GM18870 (cell line): ENCODE data around the gene PLXNC1.

Experiments used
- ATAC-seq: cut with Tn5 transposase; IDR thresholded peaks from one replicate; pipeline ENCODE4 v1.9.1; 2021; ENCODE audit warnings: moderate library complexity; ENCODE audit not compliant: unreplicated experiment

Gene PLXNC1

DNA sequence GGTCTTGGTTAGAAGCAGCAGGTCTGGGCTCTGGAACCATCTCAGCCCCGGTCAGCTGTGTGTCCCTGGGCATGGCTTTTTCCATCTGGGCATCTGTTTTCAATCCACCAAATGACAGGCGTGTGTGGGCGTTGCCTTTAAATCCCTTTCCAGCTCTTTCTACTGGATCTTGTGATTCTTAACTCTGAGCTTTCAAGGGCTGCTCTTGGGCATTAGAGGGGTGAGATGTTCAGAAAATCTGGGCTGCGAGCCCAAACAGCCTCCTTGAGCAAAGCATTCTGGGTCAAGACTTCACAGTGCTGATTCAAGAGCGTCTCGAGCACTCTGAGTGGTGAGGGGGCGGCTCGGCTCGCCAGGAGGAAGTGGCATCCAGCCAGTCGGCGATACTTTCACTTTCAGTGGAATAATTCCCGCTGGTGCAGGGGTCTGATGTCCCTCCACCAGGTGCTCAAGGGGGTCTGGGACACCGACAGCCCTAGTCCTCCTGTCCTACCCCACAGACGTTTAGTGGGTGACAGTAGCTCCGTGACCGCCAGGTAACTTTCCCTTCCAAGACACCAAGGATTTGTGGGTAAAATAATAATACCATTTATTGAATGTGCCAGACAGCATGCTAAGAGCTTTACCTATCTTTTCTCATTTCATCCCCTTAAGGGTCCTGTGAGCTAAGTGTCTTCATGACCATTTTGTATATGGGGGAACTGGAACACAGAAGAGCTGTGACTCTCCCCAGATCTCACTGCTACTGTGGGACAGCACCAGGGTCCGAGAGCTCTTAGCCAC, 114.0 kb downstream of the PLXNC1 start:
- ATAC-seq = peak; percentile 39

GRCh38 chr12:94263011-94263811, 114.8 kb downstream of the PLXNC1 start:
- peak; percentile 37 for ATAC-seq

DNA sequence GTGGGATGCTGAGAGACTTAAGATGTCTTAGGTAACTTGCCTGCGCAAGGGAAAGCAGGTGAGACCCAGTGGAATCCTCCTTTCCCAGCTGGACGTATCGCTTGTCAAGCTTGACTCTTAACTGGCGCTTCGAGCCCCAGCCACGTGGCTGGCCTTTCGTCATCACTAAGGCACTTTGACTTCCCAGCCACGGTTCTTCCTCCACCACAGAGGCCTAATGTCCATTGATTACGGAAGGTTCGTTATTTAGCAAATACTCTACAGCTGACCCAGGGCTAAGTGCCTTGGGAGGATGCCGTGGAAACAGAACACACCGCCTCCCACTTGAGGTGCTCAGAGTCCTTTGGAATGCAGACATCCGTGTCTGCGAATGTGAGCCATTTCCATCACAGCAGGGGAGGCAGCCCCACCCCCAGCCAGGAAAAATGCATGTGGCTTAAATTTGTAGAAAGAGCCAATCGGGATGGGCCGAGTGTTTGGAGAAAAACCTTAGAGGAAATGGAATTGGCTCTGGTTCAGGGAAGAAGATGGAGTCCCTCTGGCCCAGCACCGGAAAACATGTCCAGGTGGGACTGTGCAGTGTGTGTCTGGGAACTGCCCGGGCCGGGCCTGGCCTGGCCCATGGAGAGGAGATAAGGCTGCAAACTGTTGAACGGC, 115.7 kb downstream of the PLXNC1 start:
- ATAC-seq = no peak

DNA sequence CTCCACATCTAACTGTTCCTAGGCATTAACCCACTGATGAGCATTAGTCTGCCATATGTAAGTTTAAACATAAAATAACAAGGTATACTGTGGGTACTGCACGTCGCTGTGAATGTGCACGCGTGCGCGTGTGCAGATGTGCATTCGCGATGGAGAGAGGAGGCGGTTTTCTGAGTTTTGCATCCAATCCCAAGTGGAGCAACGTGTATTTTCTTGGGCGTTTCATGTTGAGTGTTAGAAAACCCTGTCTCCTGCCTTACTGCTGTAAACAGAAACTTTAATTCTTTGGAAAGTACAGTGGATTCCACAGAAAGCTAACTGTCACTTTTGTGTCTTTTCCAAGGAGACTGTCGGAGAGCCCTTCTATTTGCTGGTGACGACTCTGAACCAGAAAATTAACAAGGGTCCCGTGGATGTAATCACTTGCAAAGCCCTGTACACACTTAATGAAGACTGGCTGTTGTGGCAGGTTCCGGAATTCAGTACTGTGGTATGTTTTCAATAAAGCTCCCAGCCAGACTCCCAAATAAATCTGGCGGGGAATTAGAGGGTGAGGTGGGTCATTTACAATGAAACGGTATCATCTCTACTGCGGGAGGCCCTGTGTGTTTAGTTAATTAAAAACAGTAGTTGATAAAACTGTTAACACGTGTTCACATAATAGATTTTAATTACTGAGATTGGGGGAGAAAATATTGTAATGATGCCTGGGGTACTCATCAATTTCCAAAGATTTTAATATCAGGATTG, 116.5 kb downstream of the PLXNC1 start:
- no peak for ATAC-seq

DNA sequence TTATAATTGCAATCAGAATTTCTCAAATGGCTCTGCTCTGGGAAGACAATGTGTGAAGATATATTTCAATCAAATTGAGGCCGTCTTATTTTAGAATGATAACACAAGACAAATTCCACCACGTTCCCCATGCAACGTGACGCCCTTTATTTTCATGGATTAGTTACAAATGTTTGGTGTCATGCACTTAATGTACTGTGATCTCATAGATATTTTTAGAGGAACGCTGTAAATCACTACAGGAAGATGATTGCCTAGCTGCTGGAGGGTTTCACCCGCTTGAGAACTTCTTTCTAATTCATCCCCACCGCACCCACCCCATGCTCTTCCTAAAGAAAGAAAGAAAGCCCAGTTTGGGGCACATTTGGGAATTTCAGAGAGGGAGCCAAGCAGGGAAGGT, 117.2 kb downstream of the PLXNC1 start:
- no peak for ATAC-seq

DNA sequence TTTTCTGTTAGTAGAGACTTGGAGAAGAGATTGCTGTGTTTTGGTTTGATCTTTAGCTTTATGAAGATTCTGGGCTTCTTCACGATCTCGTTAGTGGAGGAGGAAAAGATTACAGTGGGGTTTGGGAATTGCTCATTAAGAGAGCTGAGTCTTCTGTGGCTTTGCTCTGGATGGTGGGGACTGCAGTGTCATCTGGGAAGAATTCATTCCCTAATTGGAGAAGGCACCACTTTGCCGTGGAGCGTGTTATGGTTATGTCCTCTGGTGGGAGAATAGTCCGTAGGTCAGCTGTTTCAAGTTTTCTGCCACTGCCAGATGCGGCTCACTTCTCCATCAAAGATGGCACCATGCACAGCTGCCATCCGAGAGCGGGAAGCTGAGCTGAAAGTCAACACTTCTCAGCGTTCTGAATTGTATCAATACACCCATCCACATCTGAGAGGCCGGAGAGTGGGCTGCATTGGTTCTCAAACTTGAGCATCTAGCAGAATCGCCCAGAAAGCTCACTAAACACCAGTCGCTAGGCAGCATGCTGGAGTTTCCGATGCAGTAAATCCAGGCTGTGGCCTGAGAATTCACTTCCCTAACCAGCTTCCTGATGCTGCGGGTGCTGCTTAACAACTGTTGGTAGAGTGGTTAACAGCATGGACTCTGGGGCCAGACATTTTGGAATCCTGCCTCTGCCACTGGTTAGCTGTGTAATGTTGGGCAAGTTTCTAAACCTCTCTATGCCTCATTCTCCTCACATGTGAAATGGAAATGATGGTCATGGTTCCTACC, 117.8 kb downstream of the PLXNC1 start:
- no peak for ATAC-seq

DNA sequence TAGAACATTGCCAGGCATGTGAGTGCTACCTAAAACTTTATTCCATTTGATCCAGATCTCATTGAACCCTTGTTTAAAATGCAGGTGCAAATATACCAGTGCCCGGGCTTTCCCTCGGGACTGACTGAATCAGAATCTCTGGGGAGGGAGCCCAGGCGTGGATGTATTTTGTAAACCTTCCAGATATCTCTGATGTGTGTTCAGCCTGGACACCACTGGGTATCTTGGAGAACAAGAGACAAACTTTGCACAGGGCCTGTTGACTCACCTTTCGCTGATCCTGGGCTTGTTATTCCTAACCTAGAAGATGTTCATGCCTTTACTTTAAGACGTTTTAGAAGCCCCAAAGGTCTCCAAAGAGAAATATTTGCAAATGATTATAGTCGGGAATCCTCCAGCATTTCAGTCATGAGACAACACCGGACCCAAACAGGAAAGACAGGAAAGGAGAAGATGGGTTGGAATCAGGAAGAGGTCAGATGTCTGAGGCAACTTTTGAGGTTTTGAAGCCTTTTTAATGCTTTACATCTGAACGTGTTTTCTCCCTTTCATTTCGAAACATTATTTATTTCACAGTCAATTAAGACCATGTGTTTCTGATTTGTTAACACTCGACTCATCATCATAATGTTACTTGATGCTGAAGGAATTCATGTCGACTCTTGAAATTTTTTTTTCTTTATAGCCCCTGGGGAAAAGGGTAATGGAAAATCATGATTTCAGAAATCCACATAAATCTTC, 118.6 kb downstream of the PLXNC1 start:
- no peak for ATAC-seq

GRCh38 chr12:94267537-94267872, 119.1 kb downstream of the PLXNC1 start:
- ATAC-seq = no peak

DNA sequence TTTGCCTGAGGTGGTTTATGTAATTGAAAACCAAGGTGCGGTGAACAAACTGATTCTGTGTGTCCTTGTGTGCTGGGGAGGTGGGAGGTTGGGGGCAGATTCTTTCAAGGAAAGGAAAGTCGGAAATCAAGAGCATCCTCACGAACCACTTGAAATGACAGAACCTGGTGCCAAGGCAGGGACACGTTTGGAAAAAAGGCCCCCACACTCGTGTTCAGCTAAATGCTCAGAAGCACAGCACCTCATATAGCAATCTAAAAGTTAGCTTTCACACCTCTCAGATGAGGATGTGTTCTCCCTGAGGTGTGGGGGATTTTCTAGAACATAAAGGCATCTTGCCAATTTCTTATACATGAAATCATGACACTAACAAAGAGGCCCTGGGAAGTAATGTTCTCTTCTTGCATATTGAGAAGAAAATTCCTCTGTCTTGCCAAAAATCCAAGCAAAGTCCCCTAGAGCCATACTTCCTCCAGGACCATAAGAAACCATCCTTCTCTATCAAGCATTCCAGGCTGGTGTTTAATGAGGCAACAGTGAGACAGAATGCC, 119.6 kb downstream of the PLXNC1 start:
- ATAC-seq = no peak

GRCh38 chr12:94269316-94269999, 121.1 kb downstream of the PLXNC1 start:
- peak; percentile 55 for ATAC-seq

DNA sequence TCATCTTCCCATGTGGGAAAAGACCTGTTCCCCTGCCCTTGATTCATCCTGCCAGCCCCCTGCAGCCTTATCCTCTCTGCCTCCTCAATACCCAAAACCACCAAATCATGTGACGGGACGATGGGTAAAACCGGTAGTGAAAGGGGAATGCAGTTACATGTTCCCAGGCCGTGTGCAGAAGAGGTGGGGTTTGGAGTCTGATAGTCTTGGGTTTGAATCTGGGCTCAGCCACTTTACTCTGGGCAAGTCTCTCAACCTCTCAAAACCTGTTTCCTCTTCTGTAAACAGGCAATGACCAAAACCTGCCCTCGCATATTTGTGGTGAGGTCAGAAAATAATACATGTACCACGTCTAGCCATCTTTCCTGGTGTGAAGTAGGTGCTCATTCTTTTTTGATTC, 123.0 kb downstream of the PLXNC1 start:
- ATAC-seq = no peak

DNA sequence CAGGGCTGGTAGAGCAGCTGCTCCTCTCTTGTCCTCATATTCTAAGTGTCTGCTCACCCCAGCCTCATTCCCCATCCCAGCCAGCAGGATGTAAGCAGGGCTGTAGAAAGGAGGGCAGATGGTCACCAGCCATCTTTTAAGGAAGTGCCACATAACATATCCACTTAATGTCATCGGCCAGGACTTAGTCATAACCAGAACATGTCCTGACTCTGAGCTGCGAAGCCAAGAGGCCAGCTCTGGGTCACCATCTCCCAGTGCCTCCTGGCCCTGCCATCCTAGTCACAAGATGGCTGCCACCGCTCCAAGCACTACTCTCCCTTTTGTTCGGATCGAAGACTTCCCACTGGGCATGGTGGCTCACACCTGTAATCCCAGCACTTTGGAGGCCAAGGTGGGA, 123.9 kb downstream of the PLXNC1 start:
- ATAC-seq = no peak

GRCh38 chr12:94273272-94273671, 124.9 kb downstream of the PLXNC1 start:
- no peak for ATAC-seq

GRCh38 chr12:94276725-94277124, 128.3 kb downstream of the PLXNC1 start:
- no peak for ATAC-seq

- ATAC-seq = no peak
Measured at GRCh38 chr12:94277426-94278000, 129.1 kb downstream of the PLXNC1 start.

DNA sequence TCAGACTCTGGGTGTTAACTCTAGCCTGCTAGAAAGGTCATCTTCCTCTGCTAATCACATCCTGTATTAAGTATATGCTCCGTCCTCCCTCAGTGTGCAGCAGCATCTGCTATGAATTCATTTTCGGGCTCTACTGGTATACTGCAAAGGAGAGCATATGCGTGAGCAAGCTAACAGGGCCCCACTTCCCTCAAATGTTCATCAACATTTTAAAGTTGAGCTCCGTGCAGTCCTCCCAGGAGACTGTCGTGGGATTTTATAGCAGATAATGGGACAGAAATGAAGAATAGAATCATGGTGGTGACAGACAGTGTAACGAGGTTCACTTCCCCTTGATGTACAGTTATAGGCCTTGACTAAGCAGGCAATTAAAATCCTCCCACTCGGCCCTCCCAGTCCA, 131.7 kb downstream of the PLXNC1 start:
- ATAC-seq = no peak

DNA sequence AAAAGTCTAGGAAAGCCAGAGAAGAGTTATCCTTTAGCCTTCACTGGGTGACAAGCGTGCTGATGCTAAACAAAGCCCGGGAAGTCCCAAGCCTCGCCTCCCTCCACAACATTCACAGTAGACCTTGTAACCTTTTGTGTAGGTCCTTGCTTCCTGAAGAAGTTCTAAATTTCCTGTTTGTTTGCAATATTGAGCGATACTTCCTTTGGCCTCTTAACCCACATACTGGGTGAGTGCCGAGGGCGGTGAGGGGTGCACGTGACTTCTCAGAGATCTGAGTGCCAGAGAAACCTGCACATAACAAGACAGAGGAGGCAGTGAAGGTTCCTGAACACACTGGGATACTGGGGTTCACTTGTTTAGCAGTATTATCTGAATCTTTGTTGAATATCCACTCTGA, 134.3 kb downstream of the PLXNC1 start:
- no peak for ATAC-seq

DNA sequence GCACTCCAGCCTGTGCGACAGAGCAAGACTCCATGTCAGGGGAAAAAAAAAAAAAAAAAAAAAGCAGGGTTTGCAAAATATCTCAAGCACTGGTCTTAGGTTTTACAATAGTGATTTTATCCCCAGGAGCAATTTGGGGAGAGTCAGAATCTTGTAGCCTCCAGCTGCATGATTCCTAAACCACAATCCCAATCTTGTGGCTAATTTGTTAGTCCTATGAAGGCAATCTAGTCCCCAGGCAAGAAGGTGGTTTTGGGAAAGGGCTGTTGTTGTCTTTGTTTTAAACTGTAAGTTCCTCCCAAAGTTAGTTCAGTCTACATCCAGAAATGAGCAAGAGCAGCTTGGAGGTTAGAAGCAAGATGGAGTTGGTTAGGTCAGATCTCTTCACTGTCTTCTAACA, 135.7 kb downstream of the PLXNC1 start:
- no peak for ATAC-seq

- ATAC-seq = no peak
Measured at GRCh38 chr12:94284859-94285258, 136.5 kb downstream of the PLXNC1 start.
